ENCODE measurements around the gene EPHX1. TPM values are rescaled to one million over a fixed set of nuclear protein-coding genes. Genes with fewer than 3 reads are reported as not detected.

Gene EPHX1
- total RNA-seq, 6 donors from 2014 or later, result 82.8 to 205 (median 141) TPM

GRCh38 chr1:225878282-225878681 is 68.4 kb downstream of the EPHX1 start:
- ATAC-seq (ENCODE audit: low FRiP score in 2 of 2), result no peak

GRCh38 chr1:225879521-225880221 is 69.7 kb downstream of the EPHX1 start:
- ATAC-seq (ENCODE audit: low FRiP score in 2 of 2) (no peak), DNase-seq (no peak)
- 56 to 70% methylated on average over 6 to 8 of the region's 8 CpGs for WGBS, 2 donors
- Histone ChIP-seq H3K4me1 (peaks cover 50 to 77% (median 58%) of the 10 kb centered on the region in 4 donors), H3K27ac (peak overlapping the region; percentile 55 to 94 (median 90)), H3K27me3 (no peaks in the 10 kb centered on the region), H3K9me3 (no peaks in the 10 kb centered on the region), H3K36me3 (peaks cover 0 to 30% (median 13%) of the 10 kb centered on the region in 4 donors), H3K4me3 (peak overlapping the region in 1 of 4 donors; percentile 92)
- no peak for TF ChIP-seq POLR2AphosphoS5 (IDR thresholded peaks at IDR 0.05)
- no peak for TF ChIP-seq EP300 (IDR thresholded peaks at IDR 0.05)
- TF ChIP-seq CTCF (IDR thresholded peaks at IDR 0.05), result no peak
- no peak for TF ChIP-seq POLR2A (IDR thresholded peaks at IDR 0.05)

More at GRCh38 chr1:225878282-225878681, 68.4 kb downstream of the EPHX1 start:
- Histone ChIP-seq H3K9me3 (no peaks in the 10 kb centered on the region), H3K36me3 (peaks cover 13 to 43% (median 25%) of the 10 kb centered on the region in 4 donors), H3K27me3 (no peaks in the 10 kb centered on the region), H3K4me1 (peaks cover 48 to 80% (median 55%) of the 10 kb centered on the region in 4 donors), H3K4me3 (no peak overlapping the region), H3K27ac (peak overlapping the region; percentile 55 to 94 (median 85))
- no peak for DNase-seq
- TF ChIP-seq EP300 (IDR thresholded peaks at IDR 0.05), result no peak
- no peak for TF ChIP-seq POLR2AphosphoS5 (IDR thresholded peaks at IDR 0.05)
- TF ChIP-seq CTCF (IDR thresholded peaks at IDR 0.05), result no peak
- no peak for TF ChIP-seq POLR2A (IDR thresholded peaks at IDR 0.05)
- WGBS, 2 donors, result 67 to 78% methylated on average over 4 of the region's 4 CpGs

DNA sequence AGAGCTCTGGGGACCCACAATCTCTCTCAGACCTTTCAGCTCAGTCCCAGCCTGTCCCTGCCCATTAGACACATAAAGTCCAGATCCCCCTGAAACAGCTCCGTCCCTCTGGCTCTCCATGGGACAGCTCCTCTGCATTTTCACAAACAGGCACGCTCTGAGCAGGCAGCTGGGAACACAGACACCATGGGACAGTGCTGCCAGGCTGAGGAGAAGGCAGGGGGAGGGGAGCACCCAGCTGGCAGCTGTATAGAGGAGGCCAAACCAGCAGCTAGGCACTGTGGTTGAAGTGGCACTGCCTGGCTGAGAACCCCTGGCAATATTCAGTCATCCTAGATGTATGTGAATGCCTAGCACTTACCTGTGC is 70.3 kb downstream of the EPHX1 start:
- Histone ChIP-seq H3K9me3 (no peaks in the 10 kb centered on the region), H3K27me3 (no peaks in the 10 kb centered on the region), H3K27ac (peak overlapping the region; percentile 55 to 94 (median 90)), H3K4me1 (peaks cover 50 to 71% (median 55%) of the 10 kb centered on the region in 4 donors), H3K36me3 (peaks cover 0 to 24% (median 11%) of the 10 kb centered on the region in 4 donors), H3K4me3 (peak overlapping the region in 1 of 4 donors; percentile 92)
- TF ChIP-seq EP300 (IDR thresholded peaks at IDR 0.05) (no peak), CTCF (IDR thresholded peaks at IDR 0.05) (no peak), POLR2AphosphoS5 (IDR thresholded peaks at IDR 0.05) (no peak), POLR2A (IDR thresholded peaks at IDR 0.05) (no peak)
- 57% methylated on average over 2 of the region's 2 CpGs; no CpG with 5 or more reads in 1 of the 2 donors for WGBS, 2 donors
- DNase-seq (no peak), ATAC-seq (ENCODE audit: low FRiP score in 2 of 2) (no peak)

DNA sequence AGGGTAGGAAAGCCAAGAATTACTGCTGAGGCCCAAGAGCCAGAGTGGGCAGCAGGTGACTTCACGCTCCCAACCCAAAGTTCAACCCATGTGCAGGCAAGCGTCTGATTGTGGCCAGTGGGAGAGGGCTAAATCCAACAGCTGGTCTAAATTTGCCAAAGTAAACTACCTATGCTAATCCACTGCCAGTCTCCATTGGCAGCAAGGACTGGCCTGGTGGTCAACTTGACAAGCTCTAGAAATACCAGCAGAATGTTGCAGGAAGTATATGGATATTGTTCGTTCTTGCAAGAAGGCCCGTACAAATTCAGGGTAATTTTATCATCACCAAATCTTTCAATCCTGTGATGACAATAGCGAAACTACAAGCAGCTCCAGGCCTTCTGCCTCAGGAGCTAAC is 70.7 kb downstream of the EPHX1 start:
- WGBS, 2 donors, result 27 to 49% methylated on average over 5 of the region's 5 CpGs
- Histone ChIP-seq H3K27ac (peak overlapping the region; percentile 89 to 94 (median 91)), H3K4me3 (peak overlapping the region in 3 of 4 donors; percentile 59 to 92 (median 73)), H3K27me3 (no peaks in the 10 kb centered on the region), H3K9me3 (no peaks in the 10 kb centered on the region), H3K4me1 (peaks cover 48 to 67% (median 54%) of the 10 kb centered on the region in 4 donors), H3K36me3 (peaks cover 0 to 20% (median 9%) of the 10 kb centered on the region in 4 donors)
- DNase-seq (peak in 1 of 2 donors; percentile 47), ATAC-seq (ENCODE audit: low FRiP score in 2 of 2) (no peak)
- TF ChIP-seq POLR2AphosphoS5 (IDR thresholded peaks at IDR 0.05) (no peak), CTCF (IDR thresholded peaks at IDR 0.05) (no peak), POLR2A (IDR thresholded peaks at IDR 0.05) (no peak), EP300 (IDR thresholded peaks at IDR 0.05) (no peak)

All from upper lobe of left lung (tissue), 6 donors.